KMS-11 (cell line): ENCODE results near the gene ENTPD3.

Source experiments
- H2AFZ ChIP-seq: fragments of 200-600 bp; sonication (generic); 2 replicates; pipeline ENCODE4 v1.6.1; 2016; ENCODE audit warnings: antibody characterized with exemption, mixed run types, low read depth
- H3K27ac ChIP-seq: fragments of 200-600 bp; sonication (generic); 2 replicates; pipeline ENCODE4 v1.6.1; 2016; ENCODE audit warnings: mild to moderate bottlenecking, mixed run types
- H3K27me3 ChIP-seq: fragments of 200-600 bp; sonication (generic); 2 replicates; pipeline ENCODE4 v1.6.1; 2017; ENCODE audit warnings: mild to moderate bottlenecking, low read depth, mixed run types, moderate library complexity; ENCODE audit not compliant: insufficient read depth
- H3K36me3 ChIP-seq: fragments of 200-600 bp; sonication (generic); 2 replicates; pipeline ENCODE4 v1.6.1; 2017; ENCODE audit warnings: mild to moderate bottlenecking, mixed run types; ENCODE audit not compliant: insufficient read depth
- H3K4me1 ChIP-seq: fragments of 200-600 bp; sonication (generic); 2 replicates; pipeline ENCODE4 v1.6.1; 2016; ENCODE audit warnings: mild to moderate bottlenecking, low read depth, mixed run types; ENCODE audit not compliant: poor library complexity, severe bottlenecking
- H3K4me2 ChIP-seq: fragments of 200-600 bp; sonication (generic); 2 replicates; pipeline ENCODE4 v1.7.0; 2016; ENCODE audit warnings: mild to moderate bottlenecking, mixed run types
- H3K4me3 ChIP-seq: fragments of 200-600 bp; sonication (generic); IDR thresholded peaks from 2 replicates; pipeline ENCODE4 v1.6.1; 2017; ENCODE audit warnings: low read depth, low read length, mixed read lengths; ENCODE audit not compliant: insufficient read depth
- H3K79me2 ChIP-seq: fragments of 200-600 bp; sonication (generic); 2 replicates; pipeline ENCODE4 v1.6.1; 2016; ENCODE audit warnings: low read depth, mixed run types; ENCODE audit not compliant: insufficient read depth
- H3K9ac ChIP-seq: fragments of 200-600 bp; sonication (generic); 2 replicates; pipeline ENCODE4 v1.6.1; 2016; ENCODE audit warnings: mild to moderate bottlenecking, mixed run types
- H4K20me1 ChIP-seq: fragments of 200-600 bp; sonication (generic); 2 replicates; pipeline ENCODE4 v1.6.1; 2016; ENCODE audit warnings: mild to moderate bottlenecking, mixed run types; ENCODE audit not compliant: insufficient read depth
- CTCF ChIP-seq: fragments of 200-600 bp; sonication (generic); conservative IDR thresholded peaks from 2 replicates; pipeline ENCODE4 v1.6.1; 2017; ENCODE audit warnings: low read depth, mild to moderate bottlenecking, antibody characterized with exemption, low read length, moderate library complexity, mixed read lengths

Gene ENTPD3

GRCh38 chr3:40451551-40451950, 64.6 kb downstream of the ENTPD3 start:
- Histone ChIP-seq H3K79me2 (no peaks in the 10 kb centered on the region), H3K4me3 (no peak overlapping the region), H3K36me3 (no peaks in the 10 kb centered on the region), H2AFZ (no peak overlapping the region), H3K4me1 (peaks cover 6% of the 10 kb centered on the region), H3K9ac (no peak overlapping the region), H3K27ac (no peak overlapping the region), H3K4me2 (no peak overlapping the region; the same call in 1 of the 2 replicates), H3K27me3 (no peaks in the 10 kb centered on the region), H4K20me1 (no peaks in the 10 kb centered on the region)
- no peak for TF ChIP-seq CTCF

- Histone ChIP-seq H3K27ac (peak overlapping the region; percentile 79; the same call in 1 of the 2 replicates), H3K79me2 (no peaks in the 10 kb centered on the region), H3K27me3 (no peaks in the 10 kb centered on the region), H3K4me2 (peak overlapping the region; percentile 76), H4K20me1 (no peaks in the 10 kb centered on the region), H3K36me3 (no peaks in the 10 kb centered on the region), H3K4me1 (peaks cover 6% of the 10 kb centered on the region), H3K9ac (peak overlapping the region; percentile 87; the same call in 1 of the 2 replicates), H2AFZ (peak overlapping the region; percentile 91), H3K4me3 (no peak overlapping the region)
- TF ChIP-seq CTCF, result no peak
Observed at GRCh38 chr3:40452057-40452456, 65.1 kb downstream of the ENTPD3 start.

- Histone ChIP-seq H3K27me3 (no peaks in the 10 kb centered on the region), H3K9ac (peak overlapping the region; percentile 87), H4K20me1 (no peaks in the 10 kb centered on the region), H3K27ac (peak overlapping the region; percentile 79), H3K36me3 (no peaks in the 10 kb centered on the region), H3K4me2 (peak overlapping the region; percentile 76), H2AFZ (peak overlapping the region; percentile 91), H3K4me3 (peak overlapping the region; percentile 88), H3K79me2 (peaks cover 1% of the 10 kb centered on the region), H3K4me1 (peaks cover 6% of the 10 kb centered on the region)
- TF ChIP-seq CTCF, result no peak
Observed at GRCh38 chr3:40452562-40452875, 65.5 kb downstream of the ENTPD3 start.

GRCh38 chr3:40452876-40453730, 66.1 kb downstream of the ENTPD3 start:
- Histone ChIP-seq H3K27ac (peak overlapping the region; percentile 79), H3K4me3 (peak overlapping the region; percentile 88), H3K36me3 (no peaks in the 10 kb centered on the region), H3K79me2 (peaks cover 7% of the 10 kb centered on the region), H3K4me2 (peak overlapping the region; percentile 82), H4K20me1 (no peaks in the 10 kb centered on the region), H2AFZ (peak overlapping the region; percentile 91), H3K4me1 (peaks cover 7% of the 10 kb centered on the region), H3K9ac (peak overlapping the region; percentile 87), H3K27me3 (no peaks in the 10 kb centered on the region)
- TF ChIP-seq CTCF, result no peak
